ENCODE results near the gene PIF1. TPM values are rescaled to one million over a fixed set of nuclear protein-coding genes. Genes with fewer than 3 reads are reported as not detected.

The PIF1 gene
- total RNA-seq, result 6.6 TPM

GRCh38 chr15:64825431-64826294 lies at the start of gene PIF1:
TSS of gene PIF1 (minus strand) at chr15:64825647. CDS start at chr15:64824335, 1,312 bp downstream.
- Histone ChIP-seq H3K27ac (peak within 1 kb of the TSS; percentile 67), H3K36me3 (no peaks in the 10 kb centered on the region), H3K4me3 (peak within 1 kb of the TSS; percentile 43), H3K4me1 (peaks cover 20% of the 10 kb centered on the region), H3K9me3 (no peaks in the 10 kb centered on the region), H3K27me3 (no peaks in the 10 kb centered on the region)
- intact Hi-C loops (cut with DNase I), result no loop called here
- peak; percentile 69 to 79 for TF ChIP-seq POLR2A (IDR thresholded peaks at IDR 0.05)
- TF ChIP-seq POLR2AphosphoS5 (IDR thresholded peaks at IDR 0.05; ENCODE audit: insufficient read depth in 1 of 2, low read depth in 1 of 2), result peak; percentile 90 to 92
- peak in 1 of 3 experiments; percentile 12 for TF ChIP-seq CTCF (IDR thresholded peaks at IDR 0.05)
- DNase-seq (ENCODE audit: extremely low spot score in 2 of 2), result peak in 1 of 2 donors; percentile 95

- peaks cover 0 to 3% of the 10 kb centered on the region in 2 donors for H3K36me3 ChIP-seq
Observed at GRCh38 chr15:64870353-64870752, 44.9 kb upstream of the PIF1 start.

GRCh38 chr15:64869501-64869900 lies 44.1 kb upstream of the PIF1 start:
- TF ChIP-seq POLR2A (IDR thresholded peaks at IDR 0.05) (no peak), CTCF (IDR thresholded peaks at IDR 0.05) (no peak), POLR2AphosphoS5 (IDR thresholded peaks at IDR 0.05; ENCODE audit: insufficient read depth in 1 of 2, low read depth in 1 of 2) (no peak)
- H3K9me3 ChIP-seq, result no peaks in the 10 kb centered on the region
- H3K36me3 ChIP-seq, result peaks cover 0 to 4% of the 10 kb centered on the region in 2 donors
- no peaks in the 10 kb centered on the region for H3K27me3 ChIP-seq
- H3K4me3 ChIP-seq, result no peak overlapping the region
- H3K27ac ChIP-seq, result no peak overlapping the region
- DNase-seq (ENCODE audit: extremely low spot score in 2 of 2), result no peak
- peaks cover 26% of the 10 kb centered on the region for H3K4me1 ChIP-seq
- intact Hi-C loops (cut with DNase I), result no loop called here

More at GRCh38 chr15:64870353-64870752, 44.9 kb upstream of the PIF1 start:
- Histone ChIP-seq H3K27ac (no peak overlapping the region), H3K9me3 (no peaks in the 10 kb centered on the region), H3K4me1 (peaks cover 24% of the 10 kb centered on the region), H3K4me3 (no peak overlapping the region), H3K27me3 (no peaks in the 10 kb centered on the region)
- intact Hi-C loops (cut with DNase I), result no loop called here
- no peak for TF ChIP-seq POLR2AphosphoS5 (IDR thresholded peaks at IDR 0.05; ENCODE audit: insufficient read depth in 1 of 2, low read depth in 1 of 2)
- TF ChIP-seq POLR2A (IDR thresholded peaks at IDR 0.05), result no peak
- TF ChIP-seq CTCF (IDR thresholded peaks at IDR 0.05), result no peak
- no peak for DNase-seq (ENCODE audit: extremely low spot score in 2 of 2)

- DNase-seq (ENCODE audit: extremely low spot score in 2 of 2), result no peak
- H3K27ac ChIP-seq, result peak overlapping the region; percentile 66
- intact Hi-C loops (cut with DNase I), result no loop called here
- peaks cover 0 to 26% of the 10 kb centered on the region in 2 donors for H3K36me3 ChIP-seq
- H3K27me3 ChIP-seq, result no peaks in the 10 kb centered on the region
- peaks cover 37% of the 10 kb centered on the region for H3K4me1 ChIP-seq
- H3K9me3 ChIP-seq, result no peaks in the 10 kb centered on the region
- no peak overlapping the region for H3K4me3 ChIP-seq
- TF ChIP-seq POLR2A (IDR thresholded peaks at IDR 0.05), result no peak
- no peak for TF ChIP-seq CTCF (IDR thresholded peaks at IDR 0.05)
- TF ChIP-seq POLR2AphosphoS5 (IDR thresholded peaks at IDR 0.05; ENCODE audit: insufficient read depth in 1 of 2, low read depth in 1 of 2), result peak in 1 of 2 donors; percentile 56
Observed at GRCh38 chr15:64865998-64866520, 40.6 kb upstream of the PIF1 start.

Data from vagina (tissue), 2 donors.